GM21367 (cell line): Measurements from ENCODE around the gene HKDC1.
A peak's percentile ranks its signal among the peaks of the same experiment; 100 is the strongest.
"Not testable (repeated sequence)": the region's sequence is repeated elsewhere in the genome, so short reads cannot be mapped to it uniquely, and the experiment has no call there.

Source experiments
- ATAC-seq: cut with Tn5 transposase; IDR thresholded peaks from one replicate; pipeline ENCODE4 v1.9.1; 2021; ENCODE audit not compliant: unreplicated experiment

The HKDC1 gene

DNA sequence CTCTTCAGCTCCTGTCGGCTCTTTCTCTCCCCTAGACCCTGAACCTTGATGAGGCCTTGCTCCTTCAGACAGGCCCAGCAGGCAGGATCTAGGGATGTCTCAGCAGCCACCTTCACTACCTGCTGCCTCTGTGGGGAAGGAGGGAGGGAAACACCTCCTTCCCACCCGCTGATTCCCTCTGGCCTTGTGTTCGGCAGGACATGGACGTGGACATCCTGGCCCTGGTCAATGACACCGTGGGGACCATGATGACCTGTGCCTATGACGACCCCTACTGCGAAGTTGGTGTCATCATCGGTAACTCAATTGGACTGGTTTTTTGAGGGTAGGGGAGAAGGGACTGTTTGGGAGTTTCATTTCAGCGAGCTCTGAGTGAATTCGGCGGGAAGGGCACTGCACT is 20.3 kb downstream of the HKDC1 start:
- ATAC-seq, result no peak

DNA sequence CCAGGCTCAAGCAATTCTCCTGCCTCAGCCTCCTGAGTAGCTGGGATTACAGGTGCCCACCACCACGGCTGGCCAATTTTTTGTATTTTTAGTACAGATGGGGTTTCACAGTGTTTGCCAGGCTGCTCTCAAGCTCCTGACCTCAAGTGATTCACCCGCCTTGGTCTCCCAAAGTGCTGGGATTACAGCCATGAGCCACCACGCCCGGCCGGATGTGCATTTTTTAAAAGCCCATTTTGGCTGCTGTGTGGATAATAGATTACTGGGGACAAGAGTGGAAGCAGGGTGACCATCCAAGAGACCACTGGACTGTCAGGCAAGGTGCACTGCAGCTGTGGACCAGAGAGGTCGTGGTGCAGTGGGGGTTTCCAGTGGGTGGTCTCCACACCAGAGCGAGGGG is 21.4 kb downstream of the HKDC1 start:
- no peak for ATAC-seq

DNA sequence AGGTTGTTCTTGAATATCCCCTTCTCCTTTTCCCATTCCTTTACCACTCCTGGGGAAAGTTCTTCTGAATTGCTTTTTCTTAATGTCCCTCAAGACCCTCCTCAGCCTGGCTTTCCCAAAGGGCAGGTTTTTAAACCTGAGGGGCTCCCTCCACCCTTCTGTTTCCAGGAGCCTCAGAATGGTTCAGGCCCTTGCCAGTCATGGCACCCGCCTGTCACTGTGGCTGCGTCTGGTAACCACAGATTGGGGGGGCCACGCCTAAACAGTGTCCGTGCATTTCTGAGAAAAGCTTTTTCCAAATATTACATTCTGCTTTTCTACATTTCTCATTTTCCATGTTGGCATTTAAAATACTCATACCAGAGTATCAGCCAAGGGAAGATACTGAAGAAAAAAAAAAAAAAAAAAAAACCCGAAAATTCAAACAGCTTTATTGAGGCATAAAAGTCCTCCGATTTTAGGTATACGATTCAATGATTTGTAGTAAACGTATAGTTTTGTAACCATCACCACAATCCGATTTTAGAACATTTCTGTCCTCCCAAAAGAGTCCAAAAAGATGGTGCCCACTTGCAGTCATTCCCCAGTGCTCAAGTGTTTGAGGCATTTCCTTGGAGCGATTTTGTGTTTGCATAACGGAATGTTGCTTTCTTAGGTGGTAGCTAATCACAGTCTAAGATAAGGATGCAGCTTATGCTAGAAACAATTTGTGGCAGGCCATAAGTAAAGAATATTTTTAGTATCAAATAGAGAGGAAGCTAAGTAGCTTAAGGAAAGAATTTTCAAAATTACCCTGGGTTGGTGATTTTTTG is 22.1 kb downstream of the HKDC1 start:
- no peak for ATAC-seq

DNA sequence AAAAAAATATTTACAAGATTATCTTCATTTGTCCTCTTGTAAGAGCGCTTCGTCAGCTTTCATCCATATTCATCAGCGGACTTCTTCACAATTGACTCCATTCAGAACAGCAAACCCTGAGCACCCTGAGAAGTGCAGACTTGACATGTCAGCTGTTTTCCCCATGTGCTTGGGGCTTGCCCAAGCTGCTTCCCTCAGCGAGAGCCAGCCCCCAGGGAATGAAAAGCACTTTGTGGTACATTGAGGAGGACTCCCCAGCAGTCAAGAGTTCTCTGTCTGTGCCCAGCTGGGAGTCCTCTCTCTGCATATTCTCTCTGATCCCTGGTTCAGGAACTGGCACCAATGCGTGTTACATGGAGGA is 22.7 kb downstream of the HKDC1 start:
- no peak for ATAC-seq

DNA sequence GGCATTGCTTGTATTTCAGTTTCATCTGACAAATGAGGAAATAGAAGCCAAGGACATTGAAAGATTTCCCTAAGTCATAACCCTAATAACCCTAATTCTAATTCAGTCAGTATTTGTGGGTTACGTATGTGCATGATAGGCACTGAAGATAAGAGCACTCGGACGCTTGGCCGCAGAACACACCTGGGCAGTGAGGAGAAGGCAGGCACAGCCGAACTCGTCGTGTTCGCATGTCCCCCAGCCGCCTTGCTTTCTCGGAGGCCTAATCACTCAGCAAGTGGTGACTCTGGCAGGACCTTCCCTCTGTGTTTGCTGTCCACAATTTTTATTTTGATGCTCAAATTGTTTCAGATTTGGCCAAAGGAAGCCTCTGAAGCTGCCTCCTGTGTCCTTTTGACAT is 23.7 kb downstream of the HKDC1 start:
- ATAC-seq, result no peak

DNA sequence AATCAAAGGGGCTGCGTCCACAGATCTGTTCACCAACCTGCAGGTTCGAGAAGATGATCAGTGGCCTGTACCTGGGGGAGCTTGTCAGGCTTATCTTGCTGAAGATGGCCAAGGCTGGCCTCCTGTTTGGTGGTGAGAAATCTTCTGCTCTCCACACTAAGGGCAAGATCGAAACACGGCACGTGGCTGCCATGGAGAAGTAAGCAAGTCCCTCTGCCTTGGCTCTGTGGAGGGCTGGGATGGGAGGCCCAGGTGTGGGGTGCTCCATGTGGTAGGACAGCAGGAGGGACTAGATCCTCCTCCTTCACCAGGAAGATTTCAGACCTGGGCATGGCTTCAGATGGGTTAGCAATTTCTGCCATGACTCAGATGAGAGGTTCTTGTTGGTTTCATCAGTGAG is 25.9 kb downstream of the HKDC1 start:
- no peak for ATAC-seq

DNA sequence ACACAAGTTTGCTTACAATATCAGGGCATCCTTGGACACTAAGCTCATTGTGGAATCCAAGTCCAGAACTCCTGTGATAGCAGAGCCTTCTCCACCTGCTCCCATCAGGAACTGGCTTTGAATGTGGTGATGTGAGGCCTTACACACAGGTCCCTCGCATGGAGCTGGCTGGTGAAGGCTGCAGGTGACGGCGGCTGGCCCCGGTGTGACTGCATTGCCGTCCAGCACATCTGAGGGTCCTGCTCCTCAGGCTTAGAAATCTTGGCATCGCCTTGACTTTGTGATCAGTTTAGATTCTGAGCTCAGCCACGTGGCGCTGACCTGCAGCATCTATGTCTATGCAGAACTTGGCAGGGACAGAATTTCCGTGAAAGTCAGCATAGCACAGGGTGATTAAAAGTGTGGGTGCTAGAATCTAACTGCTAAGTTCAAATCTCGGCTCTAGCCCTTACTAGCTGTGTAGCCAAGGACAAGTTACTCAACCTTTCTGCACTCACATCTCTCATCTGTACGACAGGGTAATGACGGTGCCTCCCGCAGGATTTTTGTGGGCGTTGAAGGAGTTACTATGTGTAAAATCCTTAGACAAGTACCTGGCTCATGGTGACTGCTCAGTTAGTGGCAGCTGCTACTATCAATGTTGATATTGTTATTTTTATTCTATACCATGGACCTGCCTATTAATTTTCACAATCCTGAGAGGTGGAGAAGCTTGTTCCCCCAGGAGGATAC is 26.6 kb downstream of the HKDC1 start:
- no peak for ATAC-seq

DNA sequence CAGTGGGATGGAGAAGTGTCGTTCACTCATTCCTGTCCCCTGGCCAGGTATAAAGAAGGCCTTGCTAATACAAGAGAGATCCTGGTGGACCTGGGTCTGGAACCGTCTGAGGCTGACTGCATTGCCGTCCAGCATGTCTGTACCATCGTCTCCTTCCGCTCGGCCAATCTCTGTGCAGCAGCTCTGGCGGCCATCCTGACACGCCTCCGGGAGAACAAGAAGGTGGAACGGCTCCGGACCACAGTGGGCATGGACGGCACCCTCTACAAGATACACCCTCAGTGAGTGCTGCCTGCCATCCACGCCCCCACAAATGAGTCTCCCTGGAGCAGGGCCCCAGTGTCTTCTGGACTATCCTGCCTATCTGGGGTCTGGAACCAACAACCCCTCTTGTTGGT is 27.2 kb downstream of the HKDC1 start:
- no peak for ATAC-seq

DNA sequence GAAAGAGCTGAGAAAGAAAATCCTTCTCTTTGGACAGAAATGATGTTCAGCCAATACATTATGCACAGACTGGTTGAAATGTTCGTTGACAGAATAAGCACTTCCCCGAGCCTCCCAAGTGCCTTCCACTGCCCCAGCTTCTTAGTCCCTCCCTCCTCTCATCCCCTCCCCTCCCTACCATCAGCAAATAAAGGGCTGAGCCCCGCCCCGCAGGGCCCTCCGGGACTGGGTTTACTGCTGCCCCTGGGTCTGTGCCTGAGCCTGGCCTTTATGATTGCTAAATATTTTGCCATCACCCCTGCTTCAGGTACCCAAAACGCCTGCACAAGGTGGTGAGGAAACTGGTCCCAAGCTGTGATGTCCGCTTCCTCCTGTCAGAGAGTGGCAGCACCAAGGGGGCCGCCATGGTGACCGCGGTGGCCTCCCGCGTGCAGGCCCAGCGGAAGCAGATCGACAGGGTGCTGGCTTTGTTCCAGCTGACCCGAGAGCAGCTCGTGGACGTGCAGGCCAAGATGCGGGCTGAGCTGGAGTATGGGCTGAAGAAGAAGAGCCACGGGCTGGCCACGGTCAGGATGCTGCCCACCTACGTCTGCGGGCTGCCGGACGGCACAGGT is 28.1 kb downstream of the HKDC1 start:
- no peak for ATAC-seq

DNA sequence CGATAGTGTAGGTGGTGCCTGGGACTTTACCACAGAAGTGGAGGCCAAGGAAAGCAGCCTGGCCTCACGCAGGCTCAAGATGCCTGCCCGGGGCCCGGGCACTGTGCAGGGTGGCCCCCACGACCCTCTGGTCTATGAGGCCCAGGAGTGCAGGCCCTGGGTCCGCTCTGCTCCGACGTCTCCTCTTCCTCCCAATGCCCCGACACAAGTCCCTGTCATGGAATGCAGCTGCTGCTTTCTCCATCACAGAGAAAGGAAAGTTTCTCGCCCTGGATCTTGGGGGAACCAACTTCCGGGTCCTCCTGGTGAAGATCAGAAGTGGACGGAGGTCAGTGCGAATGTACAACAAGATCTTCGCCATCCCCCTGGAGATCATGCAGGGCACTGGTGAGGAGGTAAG is 29.9 kb downstream of the HKDC1 start:
- no peak for ATAC-seq

DNA sequence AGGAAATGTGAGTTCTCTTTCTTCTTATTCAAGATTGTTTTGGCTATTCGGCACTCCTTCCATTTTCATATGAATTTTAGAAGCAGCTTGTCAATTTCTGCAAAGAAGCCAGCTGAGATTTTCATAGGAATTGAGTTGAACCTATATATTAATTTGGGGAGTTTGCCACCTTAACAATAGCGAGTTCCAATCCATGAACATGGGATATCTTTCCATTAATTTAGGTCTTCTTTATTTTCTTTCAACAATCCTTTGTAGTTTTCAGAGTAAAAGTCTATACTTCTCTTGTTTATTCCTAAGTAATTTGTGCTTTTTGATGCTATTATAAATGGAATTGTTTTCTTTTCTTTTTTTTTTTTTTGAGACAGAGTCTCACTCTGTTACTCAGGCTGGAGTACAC is 31.3 kb downstream of the HKDC1 start:
- not testable (repeated sequence) for ATAC-seq

DNA sequence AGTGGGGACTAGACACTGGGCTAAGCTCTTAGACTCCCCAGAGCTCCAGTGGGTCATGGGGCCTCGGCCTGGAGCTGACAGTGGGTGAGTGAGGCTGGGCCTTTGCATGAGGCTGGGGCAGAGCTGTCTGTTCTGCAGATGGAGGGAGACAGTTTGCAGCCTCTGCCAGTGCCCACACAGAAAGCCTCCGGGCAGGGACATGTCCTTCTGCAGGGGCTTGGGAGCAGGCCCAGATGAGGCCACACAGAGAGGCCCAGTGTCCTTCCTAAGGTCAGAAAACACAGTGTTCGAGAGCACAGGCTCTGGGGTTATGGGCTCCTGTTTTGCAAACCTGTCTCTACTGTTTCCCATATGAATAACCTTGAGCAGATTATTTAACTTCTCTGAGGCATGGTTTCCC is 33.0 kb downstream of the HKDC1 start:
- no peak for ATAC-seq

DNA sequence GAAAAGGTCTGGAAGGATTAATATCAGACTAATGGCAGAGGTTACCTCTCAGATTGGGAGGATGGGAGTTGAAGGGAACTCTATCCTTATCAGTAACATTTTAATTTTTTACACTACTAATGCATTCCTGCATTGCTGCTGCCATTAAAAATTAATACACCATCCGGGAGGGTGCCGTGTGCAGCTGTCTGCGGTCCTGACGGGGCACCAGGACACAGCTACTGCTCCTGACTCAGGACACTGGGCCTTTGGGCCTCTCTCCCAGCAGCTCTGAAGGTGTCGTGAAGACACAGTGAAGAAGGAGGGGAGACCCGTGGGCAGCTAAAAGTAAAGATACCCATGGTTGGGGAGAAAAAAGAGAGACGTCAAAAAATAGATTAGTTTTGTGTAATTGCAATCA is 34.7 kb downstream of the HKDC1 start:
- ATAC-seq, result no peak

DNA sequence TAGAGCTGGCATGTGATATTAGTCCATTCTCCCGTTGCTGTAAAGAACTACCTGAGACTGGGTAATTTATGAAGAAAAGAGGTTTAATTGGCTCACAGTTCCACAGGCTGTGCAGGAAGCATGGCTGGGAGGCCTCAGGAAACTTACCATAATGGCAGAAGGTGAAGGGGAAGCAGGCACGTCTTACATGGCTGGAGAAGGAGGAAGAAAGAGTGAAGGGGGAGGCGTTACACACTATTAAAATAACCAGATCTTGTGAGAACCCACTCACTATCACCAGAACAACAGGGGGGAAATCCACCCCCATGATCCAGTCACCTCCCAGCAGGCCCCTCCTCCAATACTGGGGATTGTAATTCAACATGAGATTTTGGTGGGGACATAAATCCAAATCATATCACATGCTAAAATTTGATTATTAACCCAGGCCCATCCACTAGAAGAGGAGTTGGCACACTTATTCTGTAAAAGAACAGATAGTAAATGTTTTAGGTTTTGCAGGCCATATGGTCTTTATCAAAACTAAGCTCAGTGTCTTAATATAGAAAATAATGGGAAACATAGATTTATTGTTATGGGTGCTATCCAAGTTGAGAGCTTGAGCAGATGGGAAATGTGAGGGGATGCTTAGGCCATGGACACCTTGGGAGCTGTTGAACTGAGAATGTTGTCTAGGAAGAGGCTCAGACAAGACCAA is 39.6 kb downstream of the HKDC1 start:
- no peak for ATAC-seq

DNA sequence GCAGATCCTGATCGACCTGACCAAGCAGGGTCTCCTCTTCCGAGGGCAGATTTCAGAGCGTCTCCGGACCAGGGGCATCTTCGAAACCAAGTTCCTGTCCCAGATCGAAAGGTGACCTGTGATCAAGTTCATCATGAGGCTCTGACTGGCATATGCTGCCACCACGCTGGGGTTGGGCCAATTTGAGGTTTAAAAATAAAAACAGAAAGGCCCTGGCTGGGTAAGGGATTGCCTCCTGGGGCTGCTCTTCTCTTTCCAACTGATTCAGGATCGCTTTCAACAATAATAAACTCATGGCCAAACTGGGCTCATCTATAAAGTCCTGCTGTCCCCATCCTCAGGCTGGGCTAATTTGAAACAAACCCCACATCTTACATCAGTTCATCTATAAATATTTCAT is 41.1 kb downstream of the HKDC1 start:
- ATAC-seq, result no peak

DNA sequence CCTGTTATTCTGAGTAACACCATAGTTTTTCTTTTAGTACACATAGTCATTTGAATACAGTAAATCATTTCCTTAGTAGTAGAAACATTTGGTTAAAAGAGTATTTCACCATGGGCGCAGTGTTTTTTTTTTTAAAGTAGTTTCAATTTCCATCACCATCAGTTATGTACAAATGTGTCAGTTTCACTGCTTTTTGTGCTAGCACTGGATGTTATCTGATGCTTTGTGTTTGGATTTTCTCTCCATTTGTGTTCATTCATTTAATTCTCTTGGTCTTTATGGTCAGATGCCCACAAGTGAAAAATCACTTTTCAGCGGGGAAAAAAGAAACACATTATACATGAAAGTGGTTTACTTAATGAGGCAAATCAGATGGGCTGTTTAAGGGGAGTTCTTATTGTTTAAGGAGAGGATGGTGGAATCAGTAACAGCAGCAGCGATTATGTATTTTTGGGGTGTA is 42.2 kb downstream of the HKDC1 start:
- ATAC-seq, result peak; percentile 61

DNA sequence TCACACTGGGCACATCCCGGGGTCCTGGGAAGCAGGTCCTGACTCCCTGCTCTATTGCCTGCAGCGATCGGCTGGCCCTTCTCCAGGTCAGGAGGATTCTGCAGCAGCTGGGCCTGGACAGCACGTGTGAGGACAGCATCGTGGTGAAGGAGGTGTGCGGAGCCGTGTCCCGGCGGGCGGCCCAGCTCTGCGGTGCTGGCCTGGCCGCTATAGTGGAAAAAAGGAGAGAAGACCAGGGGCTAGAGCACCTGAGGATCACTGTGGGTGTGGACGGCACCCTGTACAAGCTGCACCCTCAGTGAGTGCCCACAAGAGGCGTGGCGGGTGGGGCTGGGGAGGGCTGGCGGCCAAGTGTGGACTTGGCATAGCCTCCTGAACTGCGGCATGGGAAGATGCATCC is 45.4 kb downstream of the HKDC1 start:
- no peak for ATAC-seq

DNA sequence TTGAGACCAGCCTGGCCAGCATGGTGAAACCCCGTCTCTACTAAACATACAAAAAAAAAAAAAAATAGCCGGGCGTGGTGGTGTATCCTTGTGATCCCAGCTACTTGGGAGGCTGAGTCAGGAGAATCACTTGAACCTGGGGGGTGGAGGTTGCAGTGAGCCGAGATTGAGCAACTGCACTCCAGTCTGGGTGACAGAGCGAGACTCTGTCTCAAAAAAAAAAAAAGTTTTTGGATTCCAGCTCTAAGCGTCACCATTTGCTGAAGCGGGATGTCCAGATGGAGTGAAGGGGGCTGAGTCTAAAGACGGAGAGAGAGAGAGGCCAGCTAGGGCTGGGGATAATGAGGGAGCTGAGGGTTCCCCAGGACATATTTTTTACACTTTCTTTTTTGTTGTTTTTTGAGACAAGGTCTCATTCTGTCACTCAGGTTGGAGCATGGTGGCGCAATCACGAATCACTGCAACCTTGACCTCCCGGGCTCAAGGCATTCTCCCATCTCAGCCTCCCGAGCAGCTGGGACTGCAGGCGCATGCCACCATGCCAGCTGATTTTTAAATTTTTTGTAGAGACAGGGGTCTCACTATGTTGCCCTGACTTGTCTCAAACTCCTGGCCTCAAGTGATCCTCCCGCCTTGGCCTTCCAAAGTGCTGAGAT is 48.8 kb downstream of the HKDC1 start:
- no peak for ATAC-seq

DNA sequence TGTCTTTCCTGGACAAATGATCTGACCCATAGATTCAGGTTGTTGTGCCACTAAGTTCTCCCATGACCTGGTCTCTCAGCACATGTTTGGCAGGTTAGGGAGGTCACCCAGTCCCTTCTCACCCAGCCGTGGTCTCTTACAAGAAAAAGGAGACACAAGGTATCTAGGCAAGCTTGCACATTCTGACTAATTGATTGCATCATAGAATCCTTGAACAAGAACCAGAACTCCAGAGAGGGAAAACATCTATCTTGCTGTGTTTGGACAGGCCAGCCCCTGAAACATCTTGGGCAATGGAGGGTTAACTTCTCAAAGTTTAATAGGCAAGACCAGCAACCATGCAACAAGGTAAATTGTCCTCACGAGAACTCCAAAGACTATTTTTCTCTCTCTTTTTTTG is 49.6 kb downstream of the HKDC1 start:
- no peak for ATAC-seq

DNA sequence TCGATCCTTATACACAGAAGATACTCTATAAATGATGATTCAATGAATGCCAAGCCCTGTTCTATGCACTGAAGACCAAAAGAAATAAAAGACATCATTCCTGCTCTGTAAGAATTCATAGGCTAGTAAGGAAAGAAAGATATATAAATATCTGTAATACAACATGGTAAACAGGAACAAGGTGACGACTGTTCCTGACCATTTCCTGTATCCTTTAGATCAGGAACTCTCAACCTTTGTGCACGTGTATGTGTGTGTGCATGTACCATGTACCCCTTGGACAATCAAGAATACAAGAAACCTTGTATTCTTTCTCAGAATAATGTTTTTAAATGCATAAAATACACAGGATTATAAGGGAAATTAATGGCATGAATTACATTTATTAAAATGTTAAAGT is 50.9 kb downstream of the HKDC1 start:
- ATAC-seq, result no peak

DNA sequence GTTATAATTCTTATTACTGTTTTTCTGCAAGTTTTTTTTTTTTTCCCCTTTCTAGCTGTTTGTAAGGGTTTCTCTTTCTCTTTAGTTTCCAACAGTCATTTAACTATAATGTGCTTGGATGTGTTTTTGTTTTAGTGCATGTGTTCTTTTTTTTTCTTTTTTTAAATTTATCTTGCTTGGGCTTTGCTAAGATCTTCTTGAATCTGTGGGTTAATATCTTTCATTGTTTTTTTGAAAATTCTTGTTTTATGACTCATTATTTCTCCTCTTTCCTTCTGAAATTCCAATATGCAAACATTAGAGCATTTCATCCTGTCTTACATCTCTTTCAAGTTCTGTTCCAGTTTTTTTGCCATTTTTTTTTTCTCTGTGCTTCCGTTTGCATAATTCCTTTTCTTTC is 52.5 kb downstream of the HKDC1 start:
- ATAC-seq, result no peak
